CD4-positive, alpha-beta memory T cell (primary cell): ENCODE measurements around the gene PDK2. TPM values are rescaled to one million over a fixed set of nuclear protein-coding genes. Genes with fewer than 3 reads are reported as not detected.

Experiments used
- CTCF ChIA-PET: fragments of 350-600 bp; sonication (Branson Sonifier 250); formaldehyde crosslinking; loops from one replicate; lab custom pipeline; 2021; ENCODE audit warnings: inconsistent platforms; ENCODE audit not compliant: partially characterized antibody; lab: Charles Lee
- POLR2A ChIA-PET: fragments of 350-600 bp; sonication (Branson Sonifier 250); formaldehyde crosslinking; loops from one replicate; lab custom pipeline; 2021; ENCODE audit not compliant: partially characterized antibody; lab: Charles Lee
- DNase-seq, 5 donors: peaks; one replicate each; pipeline versions ENCODE4 v3.0.0 to v3.0.0-alpha.2; 2020 to 2022; ENCODE audit warnings: mixed read lengths in 1 of 5
- H3K27ac ChIP-seq: one replicate; pipeline ENCODE4 v1.7.0; 2013; ENCODE audit warnings: low read depth, low read length
- H3K27me3 ChIP-seq: 2 replicates; pipeline ENCODE4 v1.7.0; 2013; ENCODE audit warnings: mild to moderate bottlenecking, low read length, moderate library complexity; ENCODE audit not compliant: insufficient read depth
- H3K36me3 ChIP-seq: 2 replicates; pipeline ENCODE4 v1.7.0; 2013; ENCODE audit warnings: mild to moderate bottlenecking, low read length, moderate library complexity; ENCODE audit not compliant: insufficient read depth
- H3K4me1 ChIP-seq: 2 replicates; pipeline ENCODE4 v1.7.0; 2013; ENCODE audit warnings: mild to moderate bottlenecking, low read length, moderate library complexity; ENCODE audit not compliant: insufficient read depth
- H3K4me3 ChIP-seq, 2 donors: one replicate each; pipeline ENCODE4 v1.7.0; 2013; ENCODE audit warnings: low read length in 2 of 2, mild to moderate bottlenecking in 1 of 2
- H3K9me3 ChIP-seq, 2 donors: one replicate each; pipeline ENCODE4 v1.7.0; 2013; ENCODE audit warnings: low read length in 2 of 2, control low read depth in 1 of 2; ENCODE audit not compliant: control insufficient read depth in 1 of 2
- H3K27ac Mint-ChIP-seq, 7 donors: one replicate each; pipeline ENCODE4 v1.8.0; 2020 to 2021; ENCODE audit warnings: mixed read lengths in 7 of 7, mild to moderate bottlenecking in 6 of 7, inconsistent platforms in 3 of 7, moderate library complexity in 3 of 7
- H3K27me3 Mint-ChIP-seq, 2 donors: one replicate each; pipeline ENCODE4 v1.8.0; 2020 to 2021; ENCODE audit warnings: mixed read lengths in 2 of 2
- H3K36me3 Mint-ChIP-seq, 2 donors: one replicate each; pipeline ENCODE4 v1.8.0; 2020 to 2021; ENCODE audit warnings: mixed read lengths in 2 of 2, inconsistent platforms in 1 of 2, mild to moderate bottlenecking in 1 of 2
- H3K4me1 Mint-ChIP-seq, 4 donors: one replicate each; pipeline ENCODE4 v1.8.0; 2020 to 2021; ENCODE audit warnings: mixed read lengths in 4 of 4, mild to moderate bottlenecking in 1 of 4
- H3K4me3 Mint-ChIP-seq, 8 donors: one replicate each; pipeline ENCODE4 v1.8.0; 2020 to 2021; ENCODE audit warnings: mixed read lengths in 8 of 8, mild to moderate bottlenecking in 7 of 8, moderate library complexity in 6 of 8, inconsistent platforms in 3 of 8
- H3K9me3 Mint-ChIP-seq, 8 donors: one replicate each; pipeline ENCODE4 v1.8.0; 2020 to 2021; ENCODE audit warnings: mixed read lengths in 8 of 8, mild to moderate bottlenecking in 5 of 8, inconsistent platforms in 3 of 8, moderate library complexity in 1 of 8
- intact Hi-C: fragments of 100-400 bp; cut with micrococcal nuclease; formaldehyde crosslinking; loops from one replicate; pipeline ENCODE4 v1.15.1; 2023
- polyA plus RNA-seq, 2 donors: library from polyadenylated mRNA; unstranded; fragments of 300-500 nt; fragmentation: Illumina TruSeq; gene quantifications; one replicate each; pipeline ENCODE4 v1.2.3, GENCODE V29; 2021
- total RNA-seq, 2 experiments: library from RNA; stranded (reverse); gene quantifications; one replicate each; pipeline ENCODE4 v1.2.3, GENCODE V29; 2021

PDK2 gene
- total and polyA plus RNA-seq, 4 experiments from 2014 or later, result 34.5 to 40.6 (median 37.8) TPM

- no peaks in the 10 kb centered on the region for H3K27me3 Mint-ChIP-seq
- peaks cover 45 to 77% (median 59%) of the 10 kb centered on the region in 4 donors for H3K4me1 Mint-ChIP-seq
- peaks cover 71% of the 10 kb centered on the region for H3K4me1 ChIP-seq
- H3K36me3 Mint-ChIP-seq, result peaks cover 15 to 63% of the 10 kb centered on the region in 2 donors
- H3K4me3 Mint-ChIP-seq, result peak overlapping the region; percentile 92 to 99 (median 96)
- ChIA-PET CTCF (interaction anchor here (1.1 to 6.4 kb wide), 8 partner anchors 7 to 117 kb away, joined by 3 to 72 read pairs (median 7); no protein-coding TSS in a partner anchor), POLR2A (interaction anchor here (0.6 to 9.0 kb wide), 5 partner anchors 11 to 52 kb away, joined by 3 to 102 read pairs (median 4); partner anchors contain the start of gene PDK2)
- peak overlapping the region; percentile 79 for H3K27ac ChIP-seq
- peak overlapping the region; percentile 91 to 96 (median 93) for H3K27ac Mint-ChIP-seq
- no peaks in the 10 kb centered on the region for H3K9me3 ChIP-seq
- H3K4me3 ChIP-seq, result peak overlapping the region; percentile 76 to 84
- H3K9me3 Mint-ChIP-seq, result peaks cover 0 to 1% (median 0%) of the 10 kb centered on the region in 8 donors
- intact Hi-C loops, result no loop called here
- peaks cover 22% of the 10 kb centered on the region for H3K36me3 ChIP-seq
- peak in 1 of 5 donors; percentile 25 for DNase-seq
- H3K27me3 ChIP-seq, result no peaks in the 10 kb centered on the region
These were observed 51.9 kb downstream of the PDK2 start for GRCh38 chr17:50146927-50147665.

DNA sequence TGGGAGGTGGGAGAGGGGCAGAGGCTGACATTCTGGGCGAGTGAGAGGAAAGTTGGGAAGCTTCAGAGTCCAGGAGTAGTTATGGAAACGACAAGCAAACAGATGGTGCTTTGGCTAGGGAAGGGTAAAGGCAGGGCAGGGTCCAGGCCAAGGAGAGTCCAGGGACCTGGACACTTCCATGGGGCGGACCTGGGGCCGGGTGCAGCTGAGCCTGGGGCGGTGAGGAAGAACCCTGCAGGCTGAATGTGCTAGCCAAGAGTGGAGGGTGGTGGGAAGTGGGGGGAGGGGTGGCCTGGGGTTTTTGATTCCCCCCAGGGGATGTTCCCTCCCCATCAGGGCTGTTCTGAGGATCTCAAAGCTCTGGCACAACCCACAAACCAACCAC is 52.7 kb downstream of the PDK2 start:
- H3K36me3 Mint-ChIP-seq, result peaks cover 11 to 55% of the 10 kb centered on the region in 2 donors
- intact Hi-C loops, result loop anchor here (1.0 kb wide), 1 partner anchor 8 kb away; no protein-coding TSS in a partner anchor
- peak overlapping the region; percentile 92 to 99 (median 96) for H3K4me3 Mint-ChIP-seq
- peak overlapping the region; percentile 73 to 96 (median 93) for H3K27ac Mint-ChIP-seq
- Histone ChIP-seq H3K9me3 (no peaks in the 10 kb centered on the region), H3K4me1 (peaks cover 70% of the 10 kb centered on the region), H3K36me3 (peaks cover 22% of the 10 kb centered on the region), H3K27ac (peak overlapping the region; percentile 79), H3K4me3 (peak overlapping the region; percentile 76 to 84), H3K27me3 (no peaks in the 10 kb centered on the region)
- no peaks in the 10 kb centered on the region for H3K27me3 Mint-ChIP-seq
- peaks cover 0 to 1% (median 0%) of the 10 kb centered on the region in 8 donors for H3K9me3 Mint-ChIP-seq
- no peak for DNase-seq
- ChIA-PET CTCF (interaction anchor here (0.7 to 6.4 kb wide), 8 partner anchors 8 to 54 kb away, joined by 3 to 72 read pairs (median 4); no protein-coding TSS in a partner anchor), POLR2A (interaction anchor here (0.9 to 9.0 kb wide), 7 partner anchors 8 to 52 kb away, joined by 3 to 102 read pairs (median 13); partner anchors contain the start of gene PDK2)
- H3K4me1 Mint-ChIP-seq, result peaks cover 40 to 77% (median 56%) of the 10 kb centered on the region in 4 donors

GRCh38 chr17:50148226-50149090 is 53.3 kb downstream of the PDK2 start:
- Histone ChIP-seq H3K9me3 (no peaks in the 10 kb centered on the region), H3K27me3 (no peaks in the 10 kb centered on the region), H3K27ac (peak overlapping the region; percentile 79), H3K4me1 (peaks cover 64% of the 10 kb centered on the region), H3K4me3 (peak overlapping the region; percentile 76 to 84), H3K36me3 (peaks cover 22% of the 10 kb centered on the region)
- Mint-ChIP-seq H3K4me1 (peaks cover 36 to 70% (median 52%) of the 10 kb centered on the region in 4 donors), H3K27ac (peak overlapping the region; percentile 82 to 96 (median 93)), H3K9me3 (peaks cover 0 to 1% (median 0%) of the 10 kb centered on the region in 8 donors), H3K36me3 (peaks cover 8 to 49% of the 10 kb centered on the region in 2 donors), H3K27me3 (no peaks in the 10 kb centered on the region), H3K4me3 (peak overlapping the region; percentile 92 to 99 (median 96))
- intact Hi-C loops, result loop anchor here (1.0 kb wide), 1 partner anchor 8 kb away; no protein-coding TSS in a partner anchor
- peak; percentile 36 to 89 (median 49) for DNase-seq
- POLR2A ChIA-PET, result interaction anchor here (0.9 to 9.0 kb wide), 8 partner anchors 8 to 53 kb away, joined by 3 to 102 read pairs (median 10); partner anchors contain the start of gene PDK2
- CTCF ChIA-PET, result interaction anchor here (0.7 to 6.4 kb wide), 9 partner anchors 9 to 55 kb away, joined by 3 to 72 read pairs (median 4); no protein-coding TSS in a partner anchor

- CTCF ChIA-PET, result interaction anchor here (1.1 to 6.4 kb wide), 5 partner anchors 9 to 20 kb away, joined by 4 to 72 read pairs (median 36); no protein-coding TSS in a partner anchor
- peak overlapping the region in 1 of 2 donors; percentile 76 for H3K4me3 ChIP-seq
- POLR2A ChIA-PET, result interaction anchor here (1.0 to 9.0 kb wide), 6 partner anchors 9 to 53 kb away, joined by 4 to 102 read pairs (median 20); partner anchors contain the start of gene PDK2
- peaks cover 7 to 43% of the 10 kb centered on the region in 2 donors for H3K36me3 Mint-ChIP-seq
- peak overlapping the region; percentile 87 to 99 (median 93) for H3K4me3 Mint-ChIP-seq
- peaks cover 60% of the 10 kb centered on the region for H3K4me1 ChIP-seq
- intact Hi-C loops, result no loop called here
- H3K27ac Mint-ChIP-seq, result peak overlapping the region; percentile 64 to 93 (median 77)
- H3K36me3 ChIP-seq, result peaks cover 16% of the 10 kb centered on the region
- H3K27ac ChIP-seq, result peak overlapping the region; percentile 79
- H3K27me3 ChIP-seq, result no peaks in the 10 kb centered on the region
- peaks cover 0 to 1% (median 0%) of the 10 kb centered on the region in 8 donors for H3K9me3 Mint-ChIP-seq
- no peaks in the 10 kb centered on the region for H3K27me3 Mint-ChIP-seq
- DNase-seq, result no peak
- peaks cover 33 to 66% (median 49%) of the 10 kb centered on the region in 4 donors for H3K4me1 Mint-ChIP-seq
- no peaks in the 10 kb centered on the region for H3K9me3 ChIP-seq
These were observed 53.9 kb downstream of the PDK2 start for GRCh38 chr17:50149091-50149416.

DNA sequence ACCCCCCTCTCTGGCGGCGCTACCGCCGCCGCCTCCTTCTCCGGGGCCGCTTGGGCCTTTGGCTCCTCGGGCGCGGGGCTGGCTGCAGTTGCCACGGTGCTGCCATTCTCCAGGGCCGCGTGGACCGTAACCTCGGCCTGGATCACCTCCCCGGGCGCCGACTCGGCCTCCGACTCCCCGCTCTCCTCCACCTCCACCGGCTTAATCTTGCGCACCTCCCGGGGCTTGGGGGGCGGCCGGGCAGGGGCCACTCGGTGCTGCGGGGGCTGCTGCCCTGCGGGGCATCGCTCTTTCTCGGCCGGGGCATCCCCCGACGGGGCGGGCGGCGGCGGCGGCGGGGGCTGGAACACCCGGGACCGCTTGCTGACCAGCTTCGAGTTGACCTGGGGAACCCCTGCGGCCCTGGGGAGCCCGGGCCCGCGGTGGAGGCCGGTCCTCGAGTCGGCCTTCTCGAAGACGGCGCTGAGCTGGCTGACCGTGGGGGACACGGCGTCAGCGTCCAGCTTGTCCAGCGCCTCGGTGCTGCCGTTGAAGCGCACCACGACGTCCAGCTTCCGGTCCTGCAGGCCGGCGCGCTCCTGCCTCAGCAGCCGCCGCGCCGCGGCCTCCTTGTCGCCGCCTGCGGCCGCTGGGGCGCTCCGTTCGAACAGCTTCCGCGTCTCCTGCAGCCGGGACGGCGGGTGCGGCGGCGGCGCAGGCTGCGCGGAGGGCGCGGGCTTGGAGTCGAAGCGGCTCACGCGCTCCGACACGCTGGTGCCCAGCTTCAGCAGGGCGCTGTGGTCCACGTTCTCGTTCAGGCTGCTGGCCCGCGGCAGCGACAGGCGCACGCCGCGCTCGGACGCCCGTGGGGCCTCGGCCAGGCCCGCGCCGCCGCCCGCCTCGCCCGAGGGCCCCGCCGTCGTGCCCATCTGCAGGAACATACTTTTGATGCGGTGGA is 54.5 kb downstream of the PDK2 start:
- Histone ChIP-seq H3K27ac (peak overlapping the region; percentile 79), H3K4me3 (peak overlapping the region in 1 of 2 donors; percentile 76), H3K9me3 (no peaks in the 10 kb centered on the region), H3K27me3 (no peaks in the 10 kb centered on the region), H3K4me1 (peaks cover 60% of the 10 kb centered on the region), H3K36me3 (peaks cover 9% of the 10 kb centered on the region)
- peak in 4 of 5 donors; percentile 56 to 66 (median 62) for DNase-seq
- Mint-ChIP-seq H3K4me1 (peaks cover 29 to 66% (median 46%) of the 10 kb centered on the region in 4 donors), H3K36me3 (peaks cover under 1 to 37% of the 10 kb centered on the region in 2 donors), H3K9me3 (peaks cover 0 to 1% (median 0%) of the 10 kb centered on the region in 8 donors), H3K27me3 (no peaks in the 10 kb centered on the region), H3K27ac (peak overlapping the region; percentile 42 to 93 (median 77)), H3K4me3 (peak overlapping the region; percentile 87 to 99 (median 93))
- CTCF ChIA-PET, result interaction anchor here (1.0 to 6.4 kb wide), 5 partner anchors 8 to 56 kb away, joined by 4 to 72 read pairs (median 5); no protein-coding TSS in a partner anchor
- intact Hi-C loops, result no loop called here
- POLR2A ChIA-PET, result interaction anchor here (0.8 to 9.0 kb wide), 10 partner anchors 9 to 559 kb away, joined by 3 to 102 read pairs (median 10); partner anchors contain the start of genes PDK2 and SAMD14
